IMR-90 (cell line): ENCODE measurements around the gene TBC1D23. TPM values are rescaled to one million over a fixed set of nuclear protein-coding genes. Genes with fewer than 3 reads are reported as not detected.

Experiments
- ATAC-seq: fragments of 200-7000 bp; cut with Tn5 transposase; 2 replicates; pipeline ENCODE4 v1.9.1; 2020; ENCODE audit warnings: low read depth, mild to moderate bottlenecking, moderate library complexity
- BruUV-seq: library from RNA; stranded (reverse); fragments of 400-500 nt; replicated peaks from 2 replicates; lab custom pipeline; 2021; lab: Mats Ljungman, UMichigan
- CTCF ChIA-PET: fragments of 300-600 bp; formaldehyde crosslinking; extraction: SDS; loops from one replicate; lab custom pipeline; 2021; ENCODE audit warnings: antibody characterized with exemption; lab: Yijun Ruan, JAX
- POLR2A ChIA-PET: fragments of 300-600 bp; sonication (Branson Sonifier 250); formaldehyde crosslinking; loops from one replicate; lab custom pipeline; 2022; ENCODE audit warnings: antibody characterized with exemption; ENCODE audit not compliant: unreplicated experiment; lab: Charles Lee
- DNase-seq: peaks from one replicate; pipeline ENCODE4 v3.0.0; 2013
- H2AFZ ChIP-seq: replicated peaks from 2 replicates; pipeline ENCODE3; 2013; ENCODE audit warnings: low read length, mild to moderate bottlenecking; ENCODE audit not compliant: poor library complexity
- H2AK5ac ChIP-seq: 2 replicates; pipeline ENCODE4 v1.6.1; 2013; ENCODE audit warnings: low read depth, low read length, inconsistent platforms
- H2AK9ac ChIP-seq: replicated peaks from 2 replicates; pipeline ENCODE3; 2013; ENCODE audit warnings: mild to moderate bottlenecking, low read depth, low read length, moderate library complexity; ENCODE audit not compliant: poor library complexity
- H2BK120ac ChIP-seq: 2 replicates; pipeline ENCODE4 v1.6.1; 2013; ENCODE audit warnings: low read depth, low read length, inconsistent platforms
- H2BK15ac ChIP-seq: 3 replicates; pipeline ENCODE4 v1.6.1; 2013; ENCODE audit warnings: low read depth, low read length, inconsistent platforms
- H2BK20ac ChIP-seq: 2 replicates; pipeline ENCODE4 v1.6.1; 2013; ENCODE audit warnings: low read depth, mild to moderate bottlenecking, inconsistent platforms, low read length, moderate library complexity
- H2BK5ac ChIP-seq: 2 replicates; pipeline ENCODE4 v1.6.1; 2013; ENCODE audit warnings: mild to moderate bottlenecking, low read depth, low read length, inconsistent platforms; ENCODE audit not compliant: poor library complexity, severe bottlenecking
- H3K14ac ChIP-seq: replicated peaks from 2 replicates; pipeline ENCODE4 v1.6.1; 2013; ENCODE audit warnings: low read depth, low read length, inconsistent platforms
- H3K18ac ChIP-seq: 2 replicates; pipeline ENCODE4 v1.6.1; 2013; ENCODE audit warnings: low read depth, low read length, control low read depth
- H3K23ac ChIP-seq: 2 replicates; pipeline ENCODE4 v1.6.1; 2013; ENCODE audit warnings: low read depth, low read length, inconsistent platforms
- H3K27ac ChIP-seq: 2 replicates; pipeline ENCODE4 v1.5.1; 2013; ENCODE audit warnings: mild to moderate bottlenecking, control low read depth, low read length; ENCODE audit not compliant: insufficient read depth
- H3K27me3 ChIP-seq: 2 replicates; pipeline ENCODE4 v1.6.1; 2013; ENCODE audit warnings: low read length; ENCODE audit not compliant: control insufficient read depth, insufficient read depth
- H3K36me3 ChIP-seq: 2 replicates; pipeline ENCODE4 v1.6.1; 2013; ENCODE audit warnings: low read length, mixed read lengths; ENCODE audit not compliant: control insufficient read depth, insufficient read depth
- H3K4ac ChIP-seq: 2 replicates; pipeline ENCODE4 v1.6.1; 2013; ENCODE audit warnings: low read depth, low read length, inconsistent platforms
- H3K4me1 ChIP-seq: 2 replicates; pipeline ENCODE4 v1.6.1; 2013; ENCODE audit warnings: low read length, mixed read lengths; ENCODE audit not compliant: control insufficient read depth, insufficient read depth
- H3K4me2 ChIP-seq: 2 replicates; pipeline ENCODE4 v1.6.1; 2013; ENCODE audit warnings: low read depth, mild to moderate bottlenecking, control low read depth, low read length, moderate library complexity
- H3K4me3 ChIP-seq: 2 replicates; pipeline ENCODE4 v1.5.1; 2013; ENCODE audit warnings: low read depth, mild to moderate bottlenecking, control low read depth, low read length, moderate library complexity; ENCODE audit not compliant: insufficient read depth
- H3K56ac ChIP-seq: 2 replicates; pipeline ENCODE4 v1.6.1; 2013; ENCODE audit warnings: low read length, inconsistent platforms; ENCODE audit not compliant: insufficient read depth; ENCODE audit errors: extremely low read depth
- H3K79me1 ChIP-seq, 2 experiments: 2 replicates each; pipeline ENCODE4 v1.6.1; 2013; ENCODE audit warnings: low read length in 2 of 2, inconsistent platforms in 1 of 2, low read depth in 1 of 2
- H3K9ac ChIP-seq: 2 replicates; pipeline ENCODE4 v1.6.1; 2013; ENCODE audit warnings: low read depth, low read length, control low read depth
- H3K9me1 ChIP-seq: 2 replicates; pipeline ENCODE4 v1.6.1; 2013; ENCODE audit warnings: low read length, inconsistent platforms; ENCODE audit not compliant: insufficient read depth
- H3K9me3 ChIP-seq: 2 replicates; pipeline ENCODE4 v1.6.1; 2013; ENCODE audit warnings: low read length; ENCODE audit not compliant: control insufficient read depth, insufficient read depth
- H4K20me1 ChIP-seq: 2 replicates; pipeline ENCODE4 v1.6.1; 2013; ENCODE audit warnings: low read length, inconsistent platforms; ENCODE audit not compliant: insufficient read depth
- H4K5ac ChIP-seq: 2 replicates; pipeline ENCODE4 v1.6.1; 2013; ENCODE audit warnings: mild to moderate bottlenecking, low read depth, low read length, control low read depth
- H4K8ac ChIP-seq, 2 experiments: 2 replicates each; pipeline ENCODE4 v1.6.1; 2013; ENCODE audit warnings: low read depth in 2 of 2, low read length in 2 of 2, control low read depth in 1 of 2, inconsistent platforms in 1 of 2
- H4K91ac ChIP-seq: 2 replicates; pipeline ENCODE4 v1.6.1; 2013; ENCODE audit warnings: low read depth, low read length, inconsistent platforms; ENCODE audit not compliant: insufficient read depth
- BHLHE40 ChIP-seq: fragments of 150-350 bp; IDR thresholded peaks from 2 replicates; pipeline ENCODE4 v1.6.1; 2016; ENCODE audit warnings: mild to moderate bottlenecking, low read depth, low read length
- CHD1 ChIP-seq: IDR thresholded peaks from 2 replicates; pipeline ENCODE4 v1.6.1; 2012; ENCODE audit warnings: low read depth, low read length, improper control_type of control experiment
- FOS ChIP-seq: fragments of 150-350 bp; IDR thresholded peaks from 2 replicates; pipeline ENCODE4 v1.6.1; 2016; ENCODE audit warnings: low read depth, low read length
- MAZ ChIP-seq: IDR thresholded peaks from 2 replicates; pipeline ENCODE4 v1.6.1; 2012; ENCODE audit warnings: low read depth, mild to moderate bottlenecking, low read length, improper control_type of control experiment, moderate library complexity, borderline replicate concordance
- MXI1 ChIP-seq: IDR thresholded peaks from 2 replicates; pipeline ENCODE4 v1.6.1; 2012; ENCODE audit warnings: low read depth, mild to moderate bottlenecking, low read length, moderate library complexity, borderline replicate concordance
- POLR2A ChIP-seq: IDR thresholded peaks from 2 replicates; pipeline ENCODE4 v1.6.1; 2012; ENCODE audit warnings: mild to moderate bottlenecking, low read depth, low read length
- RCOR1 ChIP-seq: IDR thresholded peaks from 2 replicates; pipeline ENCODE4 v1.6.1; 2012; ENCODE audit warnings: mild to moderate bottlenecking, low read length, improper control_type of control experiment; ENCODE audit not compliant: insufficient replicate concordance
- RFX5 ChIP-seq: IDR thresholded peaks from 2 replicates; pipeline ENCODE4 v1.8.0; 2012; ENCODE audit warnings: low read depth, mild to moderate bottlenecking, low read length, moderate library complexity
- SMC3 ChIP-seq: fragments of 150-350 bp; IDR thresholded peaks from 2 replicates; pipeline ENCODE4 v1.6.1; 2016; ENCODE audit warnings: low read depth, mild to moderate bottlenecking, antibody characterized with exemption, low read length, moderate library complexity
- dilution Hi-C: fragments of 300-500 bp; cut with HindIII; formaldehyde crosslinking; loops from one replicate; pipeline ENCODE4 v1.14.3; 2018; ENCODE audit warnings: low sequenced_read_pairs; ENCODE audit not compliant: unreplicated experiment
- in situ Hi-C: fragments of 300-500 bp; cut with MboI; formaldehyde crosslinking; loops from 3 replicates; pipeline ENCODE4 v1.14.3; 2019; ENCODE audit warnings: low sequenced_read_pairs, inconsistent platforms, mixed read lengths
- intact Hi-C: fragments of 100-400 bp; cut with micrococcal nuclease; formaldehyde crosslinking; loops from 2 replicates; pipeline ENCODE4 v1.10.0; 2022
- polyA plus RNA-seq, 3 experiments: library from polyadenylated mRNA; depleted of rRNA; stranded (reverse); fragments of >200 nt; gene quantifications; 2 replicates each; pipeline ENCODE4 v1.2.3, GENCODE V29; 2012; ENCODE audit warnings: low replicate concordance in 1 of 3
- total RNA-seq: library from RNA; depleted of rRNA; stranded (reverse); fragments of >200 nt; gene quantifications from 2 replicates; pipeline ENCODE4 v1.2.3, GENCODE V29; 2012
- TF ChIP-seq, protein P1 (sequence below): fragments of 150-350 bp; IDR thresholded peaks from 2 replicates; pipeline ENCODE4 v1.6.1; 2017; ENCODE audit warnings: mild to moderate bottlenecking, antibody characterized with exemption, low read length, low read depth

Gene TBC1D23
- total and polyA plus RNA-seq, 2 of the 4 experiments (the other 2 are of a cell fraction), result 21.2 to 67.0 TPM

GRCh38 chr3:100244264-100244663, 16.5 kb upstream of the TBC1D23 start:
- Histone ChIP-seq H2BK120ac (no peak overlapping the region), H3K79me1 (no peaks in the 10 kb centered on the region), H3K9me1 (no peaks in the 10 kb centered on the region), H3K4me1 (peaks cover 4% of the 10 kb centered on the region), H3K4me3 (no peak overlapping the region), H2AK5ac (0 out of 2 replicates have a peak overlapping the region, but pooled peaks have one; percentile 60), H3K27ac (no peak overlapping the region), H4K20me1 (no peaks in the 10 kb centered on the region), H3K4ac (0 out of 2 replicates have a peak overlapping the region, but pooled peaks have one; percentile 12), H3K56ac (no peak overlapping the region), H3K9ac (no peak overlapping the region), H3K36me3 (no peaks in the 10 kb centered on the region), H4K5ac (peak overlapping the region; percentile 4; the same call in 1 of the 2 replicates), H3K4me2 (no peak overlapping the region), H3K9me3 (peaks cover under 1% of the 10 kb centered on the region; the same call in 1 of the 2 replicates), H3K27me3 (no peaks in the 10 kb centered on the region), H3K23ac (peak overlapping the region; percentile 71; the same call in 1 of the 2 replicates), H2BK5ac (no peak overlapping the region), H3K18ac (peak overlapping the region; percentile 12; the same call in 1 of the 2 replicates), H2BK15ac (peak overlapping the region; percentile 86; the same call in 2 of the 3 replicates), H3K14ac (0 out of 2 replicates have a peak overlapping the region, but pooled peaks have one; percentile 19), H4K8ac (no peak overlapping the region), H2AK9ac (no peak overlapping the region), H4K91ac (no peak overlapping the region), H2AFZ (no peak overlapping the region), H2BK20ac (0 out of 2 replicates have a peak overlapping the region, but pooled peaks have one; percentile 35)
- no peak for TF ChIP-seq SMC3
- TF ChIP-seq MAZ, result no peak
- TF ChIP-seq POLR2A, result no peak
- no peak for TF ChIP-seq BHLHE40
- TF ChIP-seq RFX5, result no peak
- TF ChIP-seq RCOR1, result no peak
- no peak for TF ChIP-seq FOS
- TF ChIP-seq CHD1, result no peak
- no peak for TF ChIP-seq MXI1
- TF ChIP-seq, protein P1, sequence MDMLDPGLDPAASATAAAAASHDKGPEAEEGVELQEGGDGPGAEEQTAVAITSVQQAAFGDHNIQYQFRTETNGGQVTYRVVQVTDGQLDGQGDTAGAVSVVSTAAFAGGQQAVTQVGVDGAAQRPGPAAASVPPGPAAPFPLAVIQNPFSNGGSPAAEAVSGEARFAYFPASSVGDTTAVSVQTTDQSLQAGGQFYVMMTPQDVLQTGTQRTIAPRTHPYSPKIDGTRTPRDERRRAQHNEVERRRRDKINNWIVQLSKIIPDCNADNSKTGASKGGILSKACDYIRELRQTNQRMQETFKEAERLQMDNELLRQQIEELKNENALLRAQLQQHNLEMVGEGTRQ, result no peak
- intact Hi-C loops, result no loop called here
- dilution Hi-C loops, result no loop called here
- BruUV-seq, result no TSS peak
- in situ Hi-C loops, result no loop called here
- CTCF ChIA-PET, result no interaction called here
- POLR2A ChIA-PET, result no interaction called here
- ATAC-seq, result no peak
- no peak for DNase-seq
